ENCODE data around the gene UNK. TPM values are rescaled to one million over a fixed set of nuclear protein-coding genes. Genes with fewer than 3 reads are reported as not detected.

Gene UNK
- total and polyA plus RNA-seq, 9 of the 15 experiments (the other 6 are each of a cell fraction or from before 2014, with no cell fraction given) = 12.8 to 38.6 (median 24.8) TPM

DNA sequence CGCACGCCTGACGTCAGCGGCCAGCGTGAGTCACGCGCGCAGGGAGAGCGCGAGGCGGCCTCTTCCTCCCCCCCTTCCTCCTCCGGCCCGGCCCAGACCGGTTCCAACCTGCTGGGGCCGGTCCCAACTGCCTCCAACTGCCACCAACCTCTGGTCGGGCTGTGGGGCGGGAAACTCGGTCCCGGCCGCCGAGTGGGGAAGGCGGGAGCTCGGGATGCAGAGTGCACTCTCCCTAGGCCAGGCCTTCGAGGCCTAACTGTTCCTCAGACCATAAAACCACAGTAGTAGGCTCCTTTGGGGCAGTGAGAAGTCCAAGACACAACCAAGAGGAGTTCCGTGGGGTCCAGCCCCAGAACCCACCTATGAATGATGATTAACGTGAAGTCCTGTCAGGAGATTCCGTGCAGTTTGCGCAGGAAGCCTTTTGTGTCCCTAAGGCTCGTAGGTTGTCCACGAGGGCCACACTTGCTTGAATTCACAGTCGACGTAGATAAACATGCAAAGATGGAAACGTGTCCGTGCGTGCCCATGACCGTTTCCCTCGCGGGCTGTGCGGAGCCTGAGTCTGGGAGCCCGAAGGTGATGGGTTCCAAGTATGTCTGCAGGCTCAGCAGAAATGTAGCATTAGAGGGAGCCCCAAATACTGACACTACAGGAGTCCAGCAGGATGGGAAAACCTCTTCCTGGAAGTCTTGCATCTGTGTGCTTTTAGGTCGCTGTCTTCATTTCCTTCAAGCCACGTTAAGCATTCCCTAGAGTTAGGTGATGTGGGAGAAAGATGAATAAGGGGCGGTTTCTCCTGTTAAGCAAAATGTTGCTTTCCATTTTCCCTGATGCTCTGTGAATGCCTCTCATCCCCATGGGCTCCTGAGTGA lies 647 bp downstream of the UNK start (continued):
- TF ChIP-seq STAT5A (IDR thresholded peaks at IDR 0.05; ENCODE audit: borderline replicate concordance, low read length) = peak; percentile 5; the same call in 1 of the 2 replicates
- TF ChIP-seq HMG20A (CRISPR knock-in tag; conservative IDR thresholded peaks at IDR 0.05) = peak; percentile 71; the same call in 1 of the 2 replicates
- no peak for TF ChIP-seq THRA (IDR thresholded peaks at IDR 0.05)
- TF ChIP-seq, protein P1, sequence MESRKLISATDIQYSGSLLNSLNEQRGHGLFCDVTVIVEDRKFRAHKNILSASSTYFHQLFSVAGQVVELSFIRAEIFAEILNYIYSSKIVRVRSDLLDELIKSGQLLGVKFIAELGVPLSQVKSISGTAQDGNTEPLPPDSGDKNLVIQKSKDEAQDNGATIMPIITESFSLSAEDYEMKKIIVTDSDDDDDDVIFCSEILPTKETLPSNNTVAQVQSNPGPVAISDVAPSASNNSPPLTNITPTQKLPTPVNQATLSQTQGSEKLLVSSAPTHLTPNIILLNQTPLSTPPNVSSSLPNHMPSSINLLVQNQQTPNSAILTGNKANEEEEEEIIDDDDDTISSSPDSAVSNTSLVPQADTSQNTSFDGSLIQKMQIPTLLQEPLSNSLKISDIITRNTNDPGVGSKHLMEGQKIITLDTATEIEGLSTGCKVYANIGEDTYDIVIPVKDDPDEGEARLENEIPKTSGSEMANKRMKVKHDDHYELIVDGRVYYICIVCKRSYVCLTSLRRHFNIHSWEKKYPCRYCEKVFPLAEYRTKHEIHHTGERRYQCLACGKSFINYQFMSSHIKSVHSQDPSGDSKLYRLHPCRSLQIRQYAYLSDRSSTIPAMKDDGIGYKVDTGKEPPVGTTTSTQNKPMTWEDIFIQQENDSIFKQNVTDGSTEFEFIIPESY (CRISPR knock-in tag; IDR thresholded peaks at IDR 0.05) = peak; percentile 57; the same call in 1 of the 2 replicates
- no peak for TF ChIP-seq RBM34 (IDR thresholded peaks at IDR 0.05; ENCODE audit: borderline replicate concordance, insufficient read depth, low read length)
- TF ChIP-seq ZNF253 (CRISPR knock-in tag; conservative IDR thresholded peaks at IDR 0.05) = no peak
- TF ChIP-seq, protein P2, sequence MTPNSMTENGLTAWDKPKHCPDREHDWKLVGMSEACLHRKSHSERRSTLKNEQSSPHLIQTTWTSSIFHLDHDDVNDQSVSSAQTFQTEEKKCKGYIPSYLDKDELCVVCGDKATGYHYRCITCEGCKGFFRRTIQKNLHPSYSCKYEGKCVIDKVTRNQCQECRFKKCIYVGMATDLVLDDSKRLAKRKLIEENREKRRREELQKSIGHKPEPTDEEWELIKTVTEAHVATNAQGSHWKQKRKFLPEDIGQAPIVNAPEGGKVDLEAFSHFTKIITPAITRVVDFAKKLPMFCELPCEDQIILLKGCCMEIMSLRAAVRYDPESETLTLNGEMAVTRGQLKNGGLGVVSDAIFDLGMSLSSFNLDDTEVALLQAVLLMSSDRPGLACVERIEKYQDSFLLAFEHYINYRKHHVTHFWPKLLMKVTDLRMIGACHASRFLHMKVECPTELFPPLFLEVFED (CRISPR knock-in tag; conservative IDR thresholded peaks at IDR 0.05) = 0 out of 2 replicates have a peak, but pooled peaks have one; percentile 49
- peak; percentile 95 for TF ChIP-seq FOXK1 (CRISPR knock-in tag; IDR thresholded peaks at IDR 0.05; ENCODE audit: borderline replicate concordance)
- peak; percentile 95 for TF ChIP-seq GTF2E2 (tag; IDR thresholded peaks at IDR 0.05)
- peak; percentile 80 for TF ChIP-seq SUPT5H (IDR thresholded peaks at IDR 0.05)
- peak; percentile 25; the same call in 1 of the 2 replicates for TF ChIP-seq ARID3B (CRISPR knock-in tag; IDR thresholded peaks at IDR 0.05; ENCODE audit: borderline replicate concordance)
- TF ChIP-seq YY1 (IDR thresholded peaks at IDR 0.05; ENCODE audit: borderline replicate concordance in 1 of 3, control insufficient read depth in 1 of 3, extremely low read depth in 1 of 3, insufficient read depth in 3 of 3, insufficient read length in 1 of 3, insufficient replicate concordance in 2 of 3, low read depth in 1 of 3, low read length in 2 of 3) = peak in 2 of 3 experiments; percentile 54 to 65
- no peak for TF ChIP-seq POLR3A (IDR thresholded peaks at IDR 0.05; ENCODE audit: borderline replicate concordance, extremely low read depth, insufficient read depth, insufficient read length)
- no peak for TF ChIP-seq CEBPB (tag; IDR thresholded peaks at IDR 0.05)
- 0 out of 2 replicates have a peak, but pooled peaks have one; percentile 31 for TF ChIP-seq ZNF212 (CRISPR knock-in tag; IDR thresholded peaks at IDR 0.05)
- no peak for TF ChIP-seq SNRNP70 (optimal IDR thresholded peaks at IDR 0.05; ENCODE audit: low read depth, low read length)
- no peak for TF ChIP-seq ATF2 (CRISPR knock-in tag; IDR thresholded peaks at IDR 0.05)
- TF ChIP-seq NFXL1 (CRISPR knock-in tag; IDR thresholded peaks at IDR 0.05) = peak; percentile 86
